Mucosa of descending colon (tissue), 3 donors: ENCODE results near the gene PNMA3. TPM values are rescaled to one million over a fixed set of nuclear protein-coding genes. Genes with fewer than 3 reads are reported as not detected.

Experiments
- ATAC-seq: fragments of 200-7000 bp; cut with Tn5 transposase; one replicate; pipeline ENCODE4 v1.9.1; 2020; ENCODE audit warnings: mild to moderate bottlenecking, moderate library complexity
- DNase-seq, 3 donors: peaks; one replicate each; pipeline ENCODE4 v3.0.0-alpha.2; 2020
- H3K36me3 ChIP-seq: fragments of 200-600 bp; one replicate; pipeline ENCODE4 v1.8.0; 2021; ENCODE audit warnings: low read depth, mild to moderate bottlenecking
- H3K4me1 ChIP-seq: fragments of 200-600 bp; one replicate; pipeline ENCODE4 v1.8.0; 2021; ENCODE audit warnings: low read depth, mild to moderate bottlenecking
- H3K4me3 ChIP-seq: fragments of 200-600 bp; one replicate; pipeline ENCODE4 v1.8.0; 2021; ENCODE audit warnings: mild to moderate bottlenecking
- H3K9me3 ChIP-seq: fragments of 200-600 bp; one replicate; pipeline ENCODE4 v1.8.0; 2021; ENCODE audit warnings: mild to moderate bottlenecking
- intact Hi-C, 2 donors: fragments of 100-400 bp; cut with DNase I in 1 of 2; cut with micrococcal nuclease in 1 of 2; formaldehyde crosslinking; loops; one replicate each; pipeline versions ENCODE4 v1.11.0 to v1.11.1; 2022; cut with DNase I, micrococcal nuclease
- total RNA-seq, 3 donors: library from RNA; stranded (reverse); fragmentation: NEBNext Ultra II Directional in 2 of 3; extraction: Animal tissue kit (Norgen Biotek cat#: 25700) in 2 of 3; gene quantifications; one replicate each; pipeline versions ENCODE4 v1.2.1 to v1.2.4, GENCODE V29; 2021 to 2023
- TF ChIP-seq, protein P1 (sequence below): fragments of 200-600 bp; IDR thresholded peaks from one replicate; pipeline ENCODE4 v1.8.0; 2022; ENCODE audit warnings: antibody characterized with exemption, mild to moderate bottlenecking
- donor health status: DM: no; HTN: no; CAD: no; lungs with moderate emphysema.
- donor health status: DM: no; HTN: no; CAD: no.
- donor health status: DM: no; HTN: yes; CAD: no.

PNMA3 gene
- total RNA-seq, 3 donors from 2014 or later, result 0.17 to 0.41 TPM; not detected in 1

DNA sequence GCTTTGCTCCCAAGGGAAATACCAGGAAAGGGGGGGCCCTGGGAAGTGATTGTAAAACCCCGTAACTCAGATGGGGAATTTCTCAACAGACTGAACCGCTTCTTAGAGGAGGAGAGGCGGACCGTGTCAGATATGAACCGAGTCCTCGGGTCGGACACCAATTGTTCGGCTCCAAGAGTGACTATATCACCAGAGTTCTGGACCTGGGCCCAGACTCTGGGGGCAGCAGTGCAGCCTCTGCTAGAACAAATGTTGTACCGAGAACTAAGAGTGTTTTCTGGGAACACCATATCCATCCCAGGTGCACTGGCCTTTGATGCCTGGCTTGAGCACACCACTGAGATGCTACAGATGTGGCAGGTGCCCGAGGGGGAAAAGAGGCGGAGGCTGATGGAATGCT is 1.0 kb downstream of the PNMA3 start:
- no peaks in the 10 kb centered on the region for H3K9me3 ChIP-seq
- intact Hi-C loops, result no loop called here
- no peaks in the 10 kb centered on the region for H3K36me3 ChIP-seq
- DNase-seq (no peak), ATAC-seq (no peak)
- TF ChIP-seq, protein P1, sequence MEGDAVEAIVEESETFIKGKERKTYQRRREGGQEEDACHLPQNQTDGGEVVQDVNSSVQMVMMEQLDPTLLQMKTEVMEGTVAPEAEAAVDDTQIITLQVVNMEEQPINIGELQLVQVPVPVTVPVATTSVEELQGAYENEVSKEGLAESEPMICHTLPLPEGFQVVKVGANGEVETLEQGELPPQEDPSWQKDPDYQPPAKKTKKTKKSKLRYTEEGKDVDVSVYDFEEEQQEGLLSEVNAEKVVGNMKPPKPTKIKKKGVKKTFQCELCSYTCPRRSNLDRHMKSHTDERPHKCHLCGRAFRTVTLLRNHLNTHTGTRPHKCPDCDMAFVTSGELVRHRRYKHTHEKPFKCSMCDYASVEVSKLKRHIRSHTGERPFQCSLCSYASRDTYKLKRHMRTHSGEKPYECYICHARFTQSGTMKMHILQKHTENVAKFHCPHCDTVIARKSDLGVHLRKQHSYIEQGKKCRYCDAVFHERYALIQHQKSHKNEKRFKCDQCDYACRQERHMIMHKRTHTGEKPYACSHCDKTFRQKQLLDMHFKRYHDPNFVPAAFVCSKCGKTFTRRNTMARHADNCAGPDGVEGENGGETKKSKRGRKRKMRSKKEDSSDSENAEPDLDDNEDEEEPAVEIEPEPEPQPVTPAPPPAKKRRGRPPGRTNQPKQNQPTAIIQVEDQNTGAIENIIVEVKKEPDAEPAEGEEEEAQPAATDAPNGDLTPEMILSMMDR, result no peak
- H3K4me1 ChIP-seq, result no peaks in the 10 kb centered on the region
- H3K4me3 ChIP-seq, result no peak overlapping the region

DNA sequence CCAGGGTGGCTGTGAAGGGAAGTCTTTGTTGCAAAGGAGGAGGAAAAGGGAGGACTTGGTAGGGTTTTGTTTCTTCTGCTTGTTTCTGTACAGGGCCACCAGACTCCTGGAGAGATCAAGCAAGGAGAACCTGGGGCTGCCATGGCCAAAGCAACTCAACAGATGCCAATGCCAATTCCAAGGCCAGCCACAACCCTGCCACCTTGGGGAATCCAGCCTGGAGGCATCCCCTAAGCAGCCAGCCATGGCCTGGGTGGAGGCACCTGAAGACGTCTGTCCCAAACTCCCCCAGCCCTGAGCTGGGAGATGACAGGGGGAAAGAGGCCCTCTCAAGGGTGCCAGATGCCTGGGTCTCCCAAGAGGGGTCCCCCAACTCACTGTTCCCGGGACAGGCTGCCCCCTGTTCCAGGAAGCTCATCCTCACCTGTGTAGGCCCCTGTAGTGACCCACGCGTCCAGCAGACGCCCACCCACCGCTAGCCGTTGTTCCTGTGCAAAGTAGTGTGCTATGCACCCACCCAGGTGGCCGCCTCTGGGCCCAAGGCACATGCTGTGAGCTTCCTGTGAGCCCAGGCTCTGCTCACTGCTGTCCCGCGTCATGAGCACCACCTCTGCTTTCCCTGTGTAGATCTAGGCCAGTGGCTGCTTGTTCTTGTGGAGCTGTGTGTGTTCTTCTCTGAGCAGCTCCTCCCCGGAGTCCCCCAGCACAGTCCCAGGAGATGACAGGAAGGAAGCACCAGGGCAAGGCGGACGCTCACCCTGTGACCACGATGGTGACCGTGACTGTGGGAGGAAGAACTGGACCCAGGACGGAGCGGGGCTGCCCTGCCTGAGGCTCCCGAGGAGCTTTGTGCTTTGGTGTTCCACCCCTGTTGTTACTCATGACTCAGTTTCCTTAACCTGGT is 3.2 kb downstream of the PNMA3 start:
- intact Hi-C loops, result no loop called here
- Histone ChIP-seq H3K36me3 (no peaks in the 10 kb centered on the region), H3K4me1 (no peaks in the 10 kb centered on the region), H3K9me3 (no peaks in the 10 kb centered on the region), H3K4me3 (no peak overlapping the region)
- TF ChIP-seq, protein P1, result no peak
- DNase-seq (no peak), ATAC-seq (no peak)

DNA sequence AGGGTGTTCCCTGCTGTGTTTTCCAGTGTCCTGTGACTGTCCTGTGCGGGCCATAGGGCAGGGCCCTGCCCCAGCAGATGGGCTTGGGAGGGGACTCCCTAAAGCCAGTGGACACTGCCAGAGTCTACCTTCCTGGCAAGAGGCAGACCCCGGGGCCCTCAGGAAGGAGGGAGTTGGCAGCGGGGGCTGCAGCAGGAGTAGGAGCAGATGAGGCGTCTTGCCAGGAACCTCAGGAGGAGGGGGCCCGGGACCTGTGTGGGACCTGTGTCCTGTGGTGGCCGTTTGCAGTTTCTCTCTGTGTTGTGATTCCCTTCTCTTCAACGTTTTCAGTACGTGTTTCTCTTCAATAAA is 3.8 kb downstream of the PNMA3 start:
- ATAC-seq (no peak), DNase-seq (no peak)
- H3K36me3 ChIP-seq, result no peaks in the 10 kb centered on the region
- no peaks in the 10 kb centered on the region for H3K4me1 ChIP-seq
- intact Hi-C loops, result no loop called here
- H3K9me3 ChIP-seq, result no peaks in the 10 kb centered on the region
- TF ChIP-seq, protein P1, result no peak
- no peak overlapping the region for H3K4me3 ChIP-seq

DNA sequence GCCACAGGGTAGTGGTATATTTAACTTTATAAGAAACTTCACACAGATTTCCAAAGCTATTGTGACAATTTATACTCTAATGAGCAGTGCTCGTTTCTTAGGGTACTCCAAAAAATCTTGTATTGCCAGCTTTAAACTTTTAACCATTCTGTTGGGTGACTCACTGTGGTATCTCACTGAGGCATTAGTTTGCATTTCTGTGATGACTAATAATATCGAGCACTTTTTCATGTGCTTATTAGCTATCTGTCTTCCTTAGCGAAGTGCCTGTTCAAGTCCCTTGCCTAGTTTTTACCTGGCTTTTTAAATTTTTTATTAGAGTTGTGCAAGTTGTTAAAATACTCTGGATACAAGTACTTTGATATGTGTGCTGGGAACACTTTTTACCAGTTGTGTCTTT is 5.5 kb downstream of the PNMA3 start:
- intact Hi-C loops, result no loop called here
- Histone ChIP-seq H3K9me3 (no peaks in the 10 kb centered on the region), H3K4me1 (no peaks in the 10 kb centered on the region), H3K4me3 (no peak overlapping the region), H3K36me3 (no peaks in the 10 kb centered on the region)
- TF ChIP-seq, protein P1, result no peak
- no peak for DNase-seq
- no peak for ATAC-seq

DNA sequence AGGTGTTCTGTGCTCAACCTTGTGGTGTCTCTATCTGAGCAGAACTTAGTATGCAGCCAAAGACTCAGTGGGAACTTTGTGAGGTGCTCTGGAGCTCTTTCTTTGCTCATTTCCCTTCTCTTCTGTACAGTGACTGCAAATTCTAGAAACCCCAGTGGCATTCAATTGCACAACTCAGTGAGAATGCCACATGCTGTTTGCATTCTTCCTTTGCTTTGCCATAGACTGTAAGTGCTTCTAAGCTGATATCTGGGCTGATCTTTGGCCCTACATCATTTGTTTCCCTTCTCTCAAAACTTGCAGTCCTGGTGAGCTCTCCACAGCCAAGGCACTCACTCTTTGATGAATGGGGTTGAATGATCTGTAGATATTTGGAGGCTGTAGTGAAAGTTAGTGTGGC is 7.0 kb downstream of the PNMA3 start:
- Histone ChIP-seq H3K9me3 (no peaks in the 10 kb centered on the region), H3K36me3 (no peaks in the 10 kb centered on the region), H3K4me1 (no peaks in the 10 kb centered on the region), H3K4me3 (no peak overlapping the region)
- ATAC-seq (no peak), DNase-seq (no peak)
- intact Hi-C loops, result no loop called here
- TF ChIP-seq, protein P1, result no peak
